22Rv1 (cell line): ENCODE measurements around the gene MLX.

Experiments
- ZFX ChIP-seq: fragments of 450-650 bp; IDR thresholded peaks from 2 replicates; pipeline ENCODE4 v1.6.1; 2017; ENCODE audit warnings: antibody characterized with exemption, borderline replicate concordance
- TF ChIP-seq, protein P1 (sequence below): fragments of 450-650 bp; IDR thresholded peaks from 2 replicates; pipeline ENCODE4 v1.5.1; 2017; ENCODE audit warnings: mild to moderate bottlenecking

DNA sequence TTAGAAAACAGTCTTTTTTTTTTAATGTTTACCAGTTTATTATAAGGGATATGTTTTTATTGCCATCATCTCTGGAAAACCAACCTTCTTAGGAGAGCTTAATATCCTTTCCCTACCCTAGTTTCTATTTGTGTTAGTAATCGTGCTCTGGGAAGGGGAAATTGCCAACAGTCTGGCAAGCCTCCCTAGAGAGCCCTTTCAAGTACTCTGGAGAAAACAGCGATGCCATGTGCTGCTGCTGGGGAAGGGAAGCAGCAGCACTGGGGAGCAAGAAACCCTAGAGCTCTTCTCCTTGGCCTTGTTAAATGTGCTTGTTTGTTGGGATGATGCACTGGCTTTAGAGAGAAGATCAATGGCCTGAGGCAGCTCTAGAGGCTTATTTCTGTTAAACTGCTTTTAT lies 32.0 kb downstream of the MLX start:
- TF ChIP-seq, protein P1, sequence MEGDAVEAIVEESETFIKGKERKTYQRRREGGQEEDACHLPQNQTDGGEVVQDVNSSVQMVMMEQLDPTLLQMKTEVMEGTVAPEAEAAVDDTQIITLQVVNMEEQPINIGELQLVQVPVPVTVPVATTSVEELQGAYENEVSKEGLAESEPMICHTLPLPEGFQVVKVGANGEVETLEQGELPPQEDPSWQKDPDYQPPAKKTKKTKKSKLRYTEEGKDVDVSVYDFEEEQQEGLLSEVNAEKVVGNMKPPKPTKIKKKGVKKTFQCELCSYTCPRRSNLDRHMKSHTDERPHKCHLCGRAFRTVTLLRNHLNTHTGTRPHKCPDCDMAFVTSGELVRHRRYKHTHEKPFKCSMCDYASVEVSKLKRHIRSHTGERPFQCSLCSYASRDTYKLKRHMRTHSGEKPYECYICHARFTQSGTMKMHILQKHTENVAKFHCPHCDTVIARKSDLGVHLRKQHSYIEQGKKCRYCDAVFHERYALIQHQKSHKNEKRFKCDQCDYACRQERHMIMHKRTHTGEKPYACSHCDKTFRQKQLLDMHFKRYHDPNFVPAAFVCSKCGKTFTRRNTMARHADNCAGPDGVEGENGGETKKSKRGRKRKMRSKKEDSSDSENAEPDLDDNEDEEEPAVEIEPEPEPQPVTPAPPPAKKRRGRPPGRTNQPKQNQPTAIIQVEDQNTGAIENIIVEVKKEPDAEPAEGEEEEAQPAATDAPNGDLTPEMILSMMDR, result no peak
- TF ChIP-seq ZFX, result no peak
